Fibroblast of the aortic adventitia (primary cell): ENCODE data around the gene DOCK9. TPM values are rescaled to one million over a fixed set of nuclear protein-coding genes. Genes with fewer than 3 reads are reported as not detected.

Source experiments
- DNase-seq: peaks from one replicate; pipeline ENCODE4 v3.0.0-alpha.2; 2010; ENCODE audit warnings: low read depth
- H3K4me3 ChIP-seq: 2 replicates; pipeline ENCODE4 v1.5.1; 2011; ENCODE audit warnings: low read depth, mild to moderate bottlenecking, control low read depth, low read length, moderate library complexity
- total RNA-seq: library from RNA; depleted of rRNA; stranded (reverse); fragments of >200 nt; gene quantifications from 2 replicates; pipeline ENCODE4 v1.2.3, GENCODE V29; 2012; ENCODE audit warnings: low replicate concordance
- TF ChIP-seq, protein P1 (sequence below): IDR thresholded peaks from 2 replicates; pipeline ENCODE4 v1.5.1; 2011; ENCODE audit warnings: mild to moderate bottlenecking, low read length, control low read depth, inconsistent platforms; ENCODE audit not compliant: insufficient read depth

DOCK9 gene
- total RNA-seq, 1 donor, result 28.1 TPM

DNA sequence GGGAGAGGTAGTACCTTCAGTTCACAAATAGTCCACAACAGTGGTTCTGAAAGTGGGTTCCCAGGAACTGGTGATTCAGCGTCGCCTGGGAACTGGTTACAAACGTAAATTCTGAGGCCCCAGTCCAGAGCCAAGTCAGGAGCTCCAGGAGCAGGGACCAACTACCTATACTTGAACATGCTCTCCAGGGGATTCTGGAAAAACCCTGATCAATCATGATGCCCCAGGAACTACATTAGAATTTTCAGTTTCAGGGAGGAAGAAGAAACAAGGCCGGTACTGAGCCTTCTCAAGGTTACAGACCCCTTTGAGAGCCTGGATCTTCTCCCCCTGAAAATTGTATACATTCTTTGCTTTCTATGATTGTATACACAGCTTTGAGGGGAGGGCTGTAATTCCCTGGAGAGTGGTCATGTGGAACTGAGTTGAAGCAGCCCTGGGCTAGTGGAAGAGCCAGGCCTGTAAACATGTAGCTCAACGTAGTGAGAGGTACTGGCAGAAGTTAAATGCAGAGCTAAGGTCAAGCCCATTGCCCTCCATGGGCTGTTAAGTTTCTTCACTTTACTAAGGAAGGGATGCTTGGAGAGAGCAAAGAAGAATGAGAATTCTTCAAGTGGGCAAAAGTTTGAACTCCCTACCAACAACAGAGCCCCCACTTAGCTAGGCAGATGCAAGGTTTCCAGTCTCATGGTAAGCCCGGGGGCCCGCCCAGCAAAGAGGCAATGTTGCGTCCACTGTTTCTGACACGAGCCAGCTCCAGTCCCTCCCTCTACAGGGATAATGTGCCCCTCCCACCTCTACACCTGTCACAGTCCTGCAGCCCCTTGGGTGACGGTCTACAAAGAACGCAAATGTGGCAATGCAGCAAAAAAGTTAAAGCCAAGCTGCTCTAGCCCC is 17.0 kb downstream of the DOCK9 start:
- DNase-seq, result no peak
- TF ChIP-seq, protein P1, sequence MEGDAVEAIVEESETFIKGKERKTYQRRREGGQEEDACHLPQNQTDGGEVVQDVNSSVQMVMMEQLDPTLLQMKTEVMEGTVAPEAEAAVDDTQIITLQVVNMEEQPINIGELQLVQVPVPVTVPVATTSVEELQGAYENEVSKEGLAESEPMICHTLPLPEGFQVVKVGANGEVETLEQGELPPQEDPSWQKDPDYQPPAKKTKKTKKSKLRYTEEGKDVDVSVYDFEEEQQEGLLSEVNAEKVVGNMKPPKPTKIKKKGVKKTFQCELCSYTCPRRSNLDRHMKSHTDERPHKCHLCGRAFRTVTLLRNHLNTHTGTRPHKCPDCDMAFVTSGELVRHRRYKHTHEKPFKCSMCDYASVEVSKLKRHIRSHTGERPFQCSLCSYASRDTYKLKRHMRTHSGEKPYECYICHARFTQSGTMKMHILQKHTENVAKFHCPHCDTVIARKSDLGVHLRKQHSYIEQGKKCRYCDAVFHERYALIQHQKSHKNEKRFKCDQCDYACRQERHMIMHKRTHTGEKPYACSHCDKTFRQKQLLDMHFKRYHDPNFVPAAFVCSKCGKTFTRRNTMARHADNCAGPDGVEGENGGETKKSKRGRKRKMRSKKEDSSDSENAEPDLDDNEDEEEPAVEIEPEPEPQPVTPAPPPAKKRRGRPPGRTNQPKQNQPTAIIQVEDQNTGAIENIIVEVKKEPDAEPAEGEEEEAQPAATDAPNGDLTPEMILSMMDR, result no peak
- no peak overlapping the region for H3K4me3 ChIP-seq

DNA sequence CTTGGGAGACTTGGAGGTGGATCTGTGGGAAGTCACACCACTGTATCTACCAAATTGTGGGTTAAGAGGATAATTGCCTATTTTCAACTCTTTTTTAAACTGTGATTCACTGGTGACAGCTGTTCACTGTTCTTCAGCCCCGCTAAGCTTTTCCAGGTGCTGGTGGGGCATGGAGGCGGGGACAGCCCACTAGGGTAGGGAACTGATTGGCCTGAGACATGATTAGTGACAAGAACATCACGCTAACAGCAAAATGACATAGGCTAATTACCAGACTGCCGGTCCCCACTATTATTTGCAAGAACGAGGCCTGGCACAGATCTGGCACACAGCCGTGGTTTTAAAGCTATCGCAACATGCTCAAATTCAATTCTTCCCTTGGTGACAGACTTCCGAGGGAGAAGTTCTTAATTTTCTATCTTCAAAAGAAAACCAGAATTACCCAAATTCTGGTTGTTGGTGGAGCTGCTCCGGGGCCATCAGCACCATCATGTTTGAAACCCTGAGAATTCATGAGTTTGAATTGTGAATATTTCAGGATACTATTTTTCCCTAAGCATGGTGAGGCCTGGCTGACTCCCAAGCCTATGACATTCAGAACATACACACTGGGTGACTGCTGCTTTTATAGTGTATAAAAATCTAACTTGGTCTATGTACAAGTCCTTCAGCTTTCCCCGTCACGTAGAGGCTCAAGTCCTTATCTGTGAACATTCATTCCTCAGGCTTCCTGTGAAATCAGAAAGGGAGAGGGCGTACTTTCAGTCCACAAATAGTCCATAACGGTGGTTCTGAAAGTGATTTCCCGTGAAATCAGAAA is 17.9 kb downstream of the DOCK9 start:
- no peak for DNase-seq

GRCh38 chr13:98959291-98959690 is 18.6 kb downstream of the DOCK9 start:
- no peak overlapping the region for H3K4me3 ChIP-seq
- TF ChIP-seq, protein P1, result no peak
- no peak for DNase-seq

More for the DNA sequence above, 17.9 kb downstream of the DOCK9 start:
- TF ChIP-seq, protein P1, result no peak
- no peak overlapping the region for H3K4me3 ChIP-seq

DNA sequence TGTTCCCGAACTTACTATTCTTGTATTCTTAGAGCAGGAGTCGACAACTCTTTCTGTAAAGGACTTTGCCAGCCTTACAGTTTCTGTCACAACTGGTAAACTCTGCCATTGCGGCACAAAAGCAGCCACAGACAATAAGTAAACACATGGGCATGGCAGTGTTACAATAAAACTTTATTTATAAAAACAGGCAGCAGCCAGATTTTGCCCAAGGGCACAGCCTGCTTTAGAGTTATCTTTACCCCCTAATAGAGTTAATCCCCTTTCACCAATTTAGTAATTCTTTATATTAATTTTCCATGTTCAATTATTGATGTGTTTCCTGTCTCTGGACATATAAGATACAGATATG is 19.4 kb downstream of the DOCK9 start:
- DNase-seq, result no peak
- H3K4me3 ChIP-seq, result no peak overlapping the region
- TF ChIP-seq, protein P1, result no peak

DNA sequence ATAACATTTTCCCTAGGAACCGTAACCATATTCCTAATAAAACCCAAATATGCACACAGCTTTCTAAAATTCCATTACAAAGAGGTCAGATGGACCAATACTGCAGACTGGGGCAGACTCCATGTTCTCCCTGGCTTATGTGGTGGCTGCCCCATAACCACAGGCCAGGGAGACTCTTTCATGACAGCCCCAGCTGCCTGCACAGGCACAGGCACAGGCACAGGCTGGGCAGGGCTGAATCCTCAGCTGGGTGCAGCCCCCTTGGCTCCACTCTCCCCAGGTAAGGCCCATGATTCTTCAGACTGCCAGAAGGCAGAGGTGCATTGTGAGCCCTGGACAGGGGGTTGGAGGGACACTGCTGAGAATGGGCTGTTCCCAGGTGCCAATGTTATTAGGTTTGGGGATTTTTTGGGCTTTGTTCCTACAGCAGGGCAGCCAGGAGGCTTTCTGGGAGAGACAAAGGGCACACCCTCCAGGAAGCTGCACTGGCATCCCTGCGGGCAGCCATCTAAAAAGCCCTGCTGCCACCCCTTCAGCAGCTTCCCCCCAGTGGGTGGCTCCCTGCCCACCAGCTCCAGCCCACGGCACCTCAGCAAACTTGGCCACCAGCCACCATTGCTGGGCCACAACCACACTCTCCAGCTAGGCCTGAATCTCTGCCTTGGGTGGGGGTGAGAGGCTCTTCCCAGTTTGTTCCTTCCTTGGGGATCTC is 20.0 kb downstream of the DOCK9 start:
- H3K4me3 ChIP-seq, result no peak overlapping the region
- TF ChIP-seq, protein P1, result no peak
- no peak for DNase-seq

GRCh38 chr13:98955336-98955735 is 22.5 kb downstream of the DOCK9 start:
- no peak overlapping the region for H3K4me3 ChIP-seq
- TF ChIP-seq, protein P1, result no peak

More at GRCh38 chr13:98955336-98955735, 22.5 kb downstream of the DOCK9 start:
- DNase-seq, result no peak
